Measurements from ENCODE around the gene SETD9.

- no peak for TF ChIP-seq ZNF8 (CRISPR knock-in tag; IDR thresholded peaks at IDR 0.05)
- TF ChIP-seq POU6F1 (CRISPR knock-in tag; IDR thresholded peaks at IDR 0.05; ENCODE audit: borderline replicate concordance, low read depth), result no peak
These were observed 37.7 kb downstream of the SETD9 start for GRCh38 chr5:56947052-56947451.
